ENCODE results near the gene JPH2.
"Not testable (repeated sequence)": the region's sequence is repeated elsewhere in the genome, so short reads cannot be mapped to it uniquely, and the experiment has no call there.

The JPH2 gene

DNA sequence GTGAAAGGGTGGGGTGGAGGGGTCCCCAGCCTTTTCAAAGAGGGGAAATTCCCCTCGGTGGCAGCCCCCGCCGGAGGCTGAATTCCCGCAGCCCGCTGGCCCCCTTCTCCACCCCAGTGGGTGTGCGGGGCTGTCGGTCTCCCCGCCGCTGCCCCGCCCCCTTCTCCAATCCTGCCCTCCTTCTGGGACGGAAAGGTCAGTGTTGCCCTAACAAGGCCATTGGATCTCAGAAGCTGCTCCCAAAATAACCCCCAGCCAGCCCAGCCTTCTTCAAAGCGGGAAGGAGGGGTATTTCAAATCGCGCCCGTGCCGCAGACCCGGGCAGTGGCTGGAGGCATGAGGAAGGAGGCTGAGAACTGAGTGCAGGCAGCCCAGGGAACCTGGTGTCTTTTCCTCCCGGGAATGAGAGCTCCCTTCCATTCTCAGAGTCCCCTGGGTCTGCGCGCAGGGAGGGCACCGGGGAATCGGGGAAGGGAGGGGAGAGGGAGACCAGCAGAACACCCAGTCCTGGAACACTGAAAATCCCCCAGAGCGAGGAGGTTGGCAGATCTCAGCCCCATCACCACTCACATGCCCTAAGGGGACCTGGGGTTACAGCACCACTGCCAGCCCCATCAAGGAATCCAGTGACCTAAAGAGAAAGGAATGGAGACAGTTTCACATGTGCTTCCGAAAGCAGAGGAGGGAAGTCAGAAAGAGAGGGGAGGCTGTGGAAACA lies at the start of gene JPH2:
TSS of gene JPH2 (minus strand) at position 135 of the 718 bp plus-strand sequence. CDS start 483 bp downstream, outside the sequence.
- no CpG with 5 or more reads among the region's 24 CpGs for WGBS (ENCODE audit: insufficient coverage, insufficient read length)
- Histone ChIP-seq H3K36me3 (ENCODE audit: control insufficient read depth, insufficient read depth, low read length) (no peaks in the 10 kb centered on the region; the same call in 1 of the 2 replicates), H3K27me3 (ENCODE audit: control insufficient read depth, insufficient read depth, low read length) (no peaks in the 10 kb centered on the region), H3K4me3 (ENCODE audit: low read length) (peak within 1 kb of the TSS; percentile 40; the same call in 1 of the 2 replicates), H3K9me3 (ENCODE audit: control insufficient read depth, insufficient read depth, low read length) (no peaks in the 10 kb centered on the region), H3K4me1 (ENCODE audit: control insufficient read depth, insufficient read depth, low read length) (peaks cover 7% of the 10 kb centered on the region), H3K27ac (ENCODE audit: low read length) (no peak within 1 kb of the TSS)
- DNase-seq (ENCODE audit: low read depth, low spot score): no peak

DNA sequence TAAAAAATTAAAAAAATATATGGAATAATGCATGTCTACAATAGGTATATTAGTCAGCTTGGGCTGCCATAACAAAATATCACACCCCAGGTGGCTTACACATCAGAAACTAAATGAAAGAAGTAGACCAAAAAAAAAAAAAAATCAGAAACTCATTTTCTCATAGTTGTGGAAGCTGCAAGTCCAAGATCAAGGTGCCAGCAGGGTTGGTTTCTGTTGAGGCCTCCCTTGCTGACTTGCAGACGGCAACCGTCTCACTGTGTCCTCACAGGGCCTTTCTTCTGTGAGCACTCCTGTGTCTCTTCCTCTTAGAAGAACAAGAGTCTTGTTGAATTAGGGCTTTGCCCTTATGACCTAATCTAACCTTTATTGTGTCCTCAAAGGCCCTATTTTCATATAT lies 48.7 kb upstream of the JPH2 start:
- H3K9me3 ChIP-seq (ENCODE audit: control insufficient read depth, insufficient read depth, low read length): no peaks in the 10 kb centered on the region
- no peak overlapping the region for H3K27ac ChIP-seq (ENCODE audit: low read length)
- WGBS (ENCODE audit: insufficient coverage, insufficient read length): no CpG with 5 or more reads among the region's 2 CpGs

DNA sequence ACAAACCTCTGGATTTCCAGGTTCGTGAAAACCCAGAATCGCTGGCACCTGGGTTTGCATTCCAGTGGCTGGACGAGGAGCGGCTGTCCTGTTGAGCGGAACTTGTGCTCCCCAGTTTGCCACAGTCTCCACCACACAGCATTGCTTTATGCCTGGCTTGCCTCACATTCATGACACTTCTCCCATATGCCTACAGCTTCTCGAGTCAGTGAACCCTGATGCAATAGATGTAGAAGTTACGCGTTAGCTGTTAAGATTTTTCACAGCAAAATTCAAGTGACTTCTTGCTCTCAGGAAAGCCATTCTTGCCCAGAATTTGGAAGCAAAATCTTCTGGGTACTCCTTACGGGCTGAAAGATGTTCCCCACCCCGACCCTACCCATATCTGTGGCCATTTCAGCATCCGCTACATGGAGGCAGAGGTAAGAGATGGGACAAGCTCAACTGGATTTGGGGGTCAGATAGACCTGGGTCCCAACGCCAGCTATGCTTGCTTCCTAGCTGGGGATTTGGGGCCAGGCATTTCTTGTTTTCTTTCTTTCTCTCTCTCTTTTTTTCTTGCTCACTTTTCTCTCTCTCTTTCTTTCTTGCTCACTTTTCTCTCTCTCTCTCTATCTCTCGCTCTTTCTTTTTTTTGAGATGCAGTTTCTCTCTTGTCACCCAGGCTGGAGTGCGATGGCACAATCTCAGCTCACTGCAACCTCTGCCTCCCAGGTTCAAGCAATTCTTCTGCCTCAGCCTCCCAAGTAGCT lies 47.8 kb upstream of the JPH2 start:
- no peak overlapping the region for H3K4me3 ChIP-seq (ENCODE audit: low read length)
- no peaks in the 10 kb centered on the region for H3K27me3 ChIP-seq (ENCODE audit: control insufficient read depth, insufficient read depth, low read length)
- 0 out of 2 replicates have a peak, but pooled peaks cover 2% of the 10 kb centered on the region for H3K4me1 ChIP-seq (ENCODE audit: control insufficient read depth, insufficient read depth, low read length)
- H3K36me3 ChIP-seq (ENCODE audit: control insufficient read depth, insufficient read depth, low read length): no peaks in the 10 kb centered on the region
- H3K27ac ChIP-seq (ENCODE audit: low read length): no peak overlapping the region
- H3K9me3 ChIP-seq (ENCODE audit: control insufficient read depth, insufficient read depth, low read length): no peaks in the 10 kb centered on the region
- DNase-seq (ENCODE audit: low read depth, low spot score): no peak
- WGBS (ENCODE audit: insufficient coverage, insufficient read length): no CpG with 5 or more reads among the region's 14 CpGs

More for the DNA sequence above, 48.7 kb upstream of the JPH2 start:
- Histone ChIP-seq H3K4me3 (ENCODE audit: low read length) (no peak overlapping the region), H3K27me3 (ENCODE audit: control insufficient read depth, insufficient read depth, low read length) (no peaks in the 10 kb centered on the region), H3K4me1 (ENCODE audit: control insufficient read depth, insufficient read depth, low read length) (0 out of 2 replicates have a peak, but pooled peaks cover 2% of the 10 kb centered on the region), H3K36me3 (ENCODE audit: control insufficient read depth, insufficient read depth, low read length) (no peaks in the 10 kb centered on the region)
- no peak for DNase-seq (ENCODE audit: low read depth, low spot score)

DNA sequence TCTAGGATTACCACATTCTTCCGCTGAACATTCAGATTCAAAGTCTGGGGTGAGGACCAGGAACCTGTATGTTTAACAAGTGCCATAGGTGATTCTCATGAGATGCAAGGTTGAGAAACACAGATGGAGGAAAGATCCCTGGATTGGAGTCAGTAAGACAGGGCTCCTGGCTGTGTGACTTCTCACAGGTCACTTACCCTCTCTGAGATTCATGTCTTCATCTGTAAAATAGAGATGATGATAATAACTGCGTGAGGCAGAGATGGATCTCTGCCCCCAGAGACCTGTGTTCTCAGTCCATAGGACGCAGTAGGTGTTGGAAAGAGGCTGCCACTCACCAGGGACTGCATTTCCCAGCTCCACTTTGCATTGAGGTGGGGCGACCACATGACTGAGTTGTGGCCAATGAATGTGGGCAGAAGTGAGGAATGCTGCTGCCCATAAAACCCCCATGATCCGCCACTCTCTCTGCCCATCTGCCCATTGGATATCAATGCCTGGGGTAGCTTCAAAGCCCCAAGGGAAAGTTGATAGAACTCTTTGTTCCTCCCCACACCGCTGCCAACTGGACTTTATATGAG lies 46.5 kb upstream of the JPH2 start:
- Histone ChIP-seq H3K4me1 (ENCODE audit: control insufficient read depth, insufficient read depth, low read length) (0 out of 2 replicates have a peak, but pooled peaks cover 2% of the 10 kb centered on the region), H3K27ac (ENCODE audit: low read length) (no peak overlapping the region), H3K9me3 (ENCODE audit: control insufficient read depth, insufficient read depth, low read length) (no peaks in the 10 kb centered on the region), H3K4me3 (ENCODE audit: low read length) (no peak overlapping the region), H3K36me3 (ENCODE audit: control insufficient read depth, insufficient read depth, low read length) (no peaks in the 10 kb centered on the region), H3K27me3 (ENCODE audit: control insufficient read depth, insufficient read depth, low read length) (no peaks in the 10 kb centered on the region)
- DNase-seq (ENCODE audit: low read depth, low spot score): no peak
- no CpG with 5 or more reads among the region's 6 CpGs for WGBS (ENCODE audit: insufficient coverage, insufficient read length)

DNA sequence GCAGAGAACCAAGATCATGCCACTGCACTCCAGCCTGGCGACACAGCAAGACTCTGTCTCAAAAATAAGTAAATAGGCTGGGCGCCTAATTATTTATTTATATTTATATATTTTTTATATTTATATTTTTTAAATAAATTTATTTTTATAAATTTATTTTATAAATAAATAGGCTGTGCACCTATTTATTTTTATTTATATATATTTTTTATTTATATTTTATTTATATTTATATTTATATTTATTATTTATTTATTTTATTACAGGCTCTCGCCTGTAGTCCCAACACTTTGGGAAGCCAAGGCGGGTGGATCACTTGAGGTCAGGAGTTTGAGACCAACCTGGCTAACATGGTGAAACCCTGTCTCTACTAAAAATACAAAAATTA lies 45.5 kb upstream of the JPH2 start:
- not testable (repeated sequence) for DNase-seq (ENCODE audit: low read depth, low spot score); H3K36me3 ChIP-seq (ENCODE audit: control insufficient read depth, insufficient read depth, low read length); H3K27ac ChIP-seq (ENCODE audit: low read length); H3K4me1 ChIP-seq (ENCODE audit: control insufficient read depth, insufficient read depth, low read length); H3K4me3 ChIP-seq (ENCODE audit: low read length); H3K9me3 ChIP-seq (ENCODE audit: control insufficient read depth, insufficient read depth, low read length); H3K27me3 ChIP-seq (ENCODE audit: control insufficient read depth, insufficient read depth, low read length)
- WGBS (ENCODE audit: insufficient coverage, insufficient read length): no CpG with 5 or more reads among the region's 4 CpGs

DNA sequence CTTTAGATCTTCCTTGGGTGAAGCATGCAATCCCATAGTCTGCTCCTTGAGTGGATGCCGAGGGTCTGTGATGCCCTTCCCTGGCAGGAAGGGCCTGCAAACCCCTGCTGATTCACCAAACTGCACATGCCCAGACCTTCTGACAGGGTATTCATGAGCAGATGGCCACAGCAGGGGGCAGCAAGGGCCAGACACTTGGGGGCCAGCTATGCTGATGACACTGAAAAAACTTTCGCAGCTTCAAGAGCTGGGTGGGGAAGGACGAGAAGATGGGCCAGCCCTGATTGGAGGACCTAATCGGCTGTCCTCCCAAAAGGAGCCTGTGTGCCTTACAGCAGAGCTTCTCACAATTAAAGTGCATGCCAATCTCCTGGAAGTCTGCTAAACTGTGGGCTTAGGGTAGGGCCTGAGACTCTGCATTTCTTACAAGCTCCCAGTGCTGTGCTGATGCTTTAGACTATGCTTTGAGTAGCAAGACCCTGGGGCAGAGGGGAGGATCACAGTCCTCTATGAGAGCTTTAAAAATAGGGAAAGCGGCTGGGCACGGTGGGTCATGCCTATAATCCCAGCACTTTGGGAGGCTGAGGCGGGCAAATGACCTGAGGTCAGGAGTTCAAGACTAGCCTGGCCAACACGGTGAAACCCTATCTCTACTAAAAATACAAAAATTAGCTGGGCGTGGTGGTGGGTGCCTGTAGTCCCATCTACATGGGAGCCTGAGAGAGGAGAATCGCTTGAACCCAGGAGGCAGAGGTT lies 44.9 kb upstream of the JPH2 start:
- 0 out of 2 replicates have a peak, but pooled peaks cover 2% of the 10 kb centered on the region for H3K4me1 ChIP-seq (ENCODE audit: control insufficient read depth, insufficient read depth, low read length)
- WGBS (ENCODE audit: insufficient coverage, insufficient read length): no CpG with 5 or more reads among the region's 10 CpGs
- no peak overlapping the region for H3K4me3 ChIP-seq (ENCODE audit: low read length)
- no peak for DNase-seq (ENCODE audit: low read depth, low spot score)
- no peak overlapping the region for H3K27ac ChIP-seq (ENCODE audit: low read length)
- no peaks in the 10 kb centered on the region for H3K9me3 ChIP-seq (ENCODE audit: control insufficient read depth, insufficient read depth, low read length)
- H3K27me3 ChIP-seq (ENCODE audit: control insufficient read depth, insufficient read depth, low read length): no peaks in the 10 kb centered on the region
- no peaks in the 10 kb centered on the region for H3K36me3 ChIP-seq (ENCODE audit: control insufficient read depth, insufficient read depth, low read length)

DNA sequence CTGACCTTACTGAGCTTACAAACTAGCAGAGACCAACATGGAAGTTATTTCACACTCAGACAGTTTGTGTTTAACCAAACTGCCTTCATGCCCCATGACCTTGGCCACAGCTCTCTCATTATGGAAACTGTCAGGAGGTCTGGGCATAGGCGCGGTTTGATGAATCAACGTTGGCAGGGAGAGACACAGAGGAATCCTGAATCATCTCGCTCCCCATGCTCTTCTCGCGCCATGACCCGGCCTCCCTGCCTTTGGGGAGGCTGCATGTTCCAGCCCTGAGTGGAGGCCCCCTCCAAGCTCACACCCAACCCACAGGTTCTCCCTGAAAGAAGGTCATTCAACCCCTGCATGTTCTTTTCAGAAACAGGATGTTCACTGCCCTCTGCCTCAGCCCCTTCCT lies 44.2 kb upstream of the JPH2 start:
- no peaks in the 10 kb centered on the region for H3K27me3 ChIP-seq (ENCODE audit: control insufficient read depth, insufficient read depth, low read length)
- H3K4me3 ChIP-seq (ENCODE audit: low read length): no peak overlapping the region
- WGBS (ENCODE audit: insufficient coverage, insufficient read length): no CpG with 5 or more reads among the region's 7 CpGs

DNA sequence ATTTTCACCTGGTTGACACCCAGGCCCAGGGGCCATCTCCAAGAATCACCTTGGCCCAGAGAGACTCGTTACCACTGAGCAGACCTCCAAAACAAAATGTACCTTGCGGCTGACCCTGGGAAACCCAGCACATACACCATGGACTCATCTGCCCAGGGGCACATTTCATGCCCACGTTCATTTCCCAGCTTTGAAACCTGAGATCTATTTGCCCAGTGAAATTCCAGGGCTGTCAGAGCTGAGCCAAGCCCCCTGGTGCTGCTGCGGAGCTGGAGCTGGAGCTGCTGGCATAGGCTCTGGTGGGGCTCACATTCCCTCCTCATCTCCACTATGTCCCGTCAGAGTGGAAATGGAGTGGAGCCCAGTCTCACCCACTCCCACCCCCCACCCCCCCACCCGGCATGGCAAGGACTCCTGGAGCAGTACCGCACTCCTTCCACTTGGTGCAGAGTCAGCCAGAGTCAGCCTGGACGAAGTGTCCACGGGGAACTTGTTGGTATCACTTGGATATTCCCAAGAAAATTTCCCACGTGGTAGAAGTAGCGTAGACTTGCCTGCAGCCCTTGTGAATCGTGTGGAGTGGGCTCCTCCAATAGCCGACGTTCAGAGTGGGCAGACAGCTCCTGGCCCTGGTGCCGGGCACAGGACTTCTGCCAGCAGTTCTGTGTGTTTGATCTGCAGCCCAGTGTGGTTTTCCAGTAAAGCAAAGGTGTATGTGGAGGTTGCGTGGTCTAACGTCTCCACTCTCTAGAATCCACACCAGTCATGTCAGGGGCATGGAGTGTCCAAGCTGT lies 41.7 kb upstream of the JPH2 start:
- H3K4me1 ChIP-seq (ENCODE audit: control insufficient read depth, insufficient read depth, low read length): 0 out of 2 replicates have a peak, but pooled peaks cover 2% of the 10 kb centered on the region
- no peak overlapping the region for H3K4me3 ChIP-seq (ENCODE audit: low read length)
- H3K27ac ChIP-seq (ENCODE audit: low read length): no peak overlapping the region
- no peaks in the 10 kb centered on the region for H3K27me3 ChIP-seq (ENCODE audit: control insufficient read depth, insufficient read depth, low read length)
- no peaks in the 10 kb centered on the region for H3K9me3 ChIP-seq (ENCODE audit: control insufficient read depth, insufficient read depth, low read length)
- H3K36me3 ChIP-seq (ENCODE audit: control insufficient read depth, insufficient read depth, low read length): no peaks in the 10 kb centered on the region
- WGBS (ENCODE audit: insufficient coverage, insufficient read length): no CpG with 5 or more reads among the region's 17 CpGs
- DNase-seq (ENCODE audit: low read depth, low spot score): no peak

More for the DNA sequence above, 44.2 kb upstream of the JPH2 start:
- Histone ChIP-seq H3K4me1 (ENCODE audit: control insufficient read depth, insufficient read depth, low read length) (0 out of 2 replicates have a peak, but pooled peaks cover 2% of the 10 kb centered on the region), H3K36me3 (ENCODE audit: control insufficient read depth, insufficient read depth, low read length) (no peaks in the 10 kb centered on the region), H3K27ac (ENCODE audit: low read length) (no peak overlapping the region), H3K9me3 (ENCODE audit: control insufficient read depth, insufficient read depth, low read length) (no peaks in the 10 kb centered on the region)
- DNase-seq (ENCODE audit: low read depth, low spot score): no peak

DNA sequence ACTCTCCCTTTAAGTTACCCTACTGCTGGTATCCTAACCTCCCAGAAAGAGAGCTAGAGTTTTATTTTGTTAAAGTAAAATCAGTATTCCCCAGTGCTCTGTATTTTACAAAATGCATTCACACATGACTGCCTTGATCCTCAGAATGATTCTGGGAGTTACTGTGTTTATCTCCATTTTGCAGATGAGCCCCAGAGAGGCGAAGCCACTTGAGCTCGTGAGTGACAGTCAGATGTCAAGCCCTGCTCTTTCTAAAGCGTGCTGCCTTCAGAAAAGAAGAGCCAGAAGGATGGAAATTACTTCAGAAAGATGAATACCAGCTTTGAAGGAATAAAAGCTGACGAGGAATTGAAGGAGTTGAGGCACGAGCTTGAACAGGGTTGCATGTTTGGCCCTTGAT lies 37.6 kb upstream of the JPH2 start:
- H3K36me3 ChIP-seq (ENCODE audit: control insufficient read depth, insufficient read depth, low read length): no peaks in the 10 kb centered on the region
- no CpG with 5 or more reads among the region's 5 CpGs for WGBS (ENCODE audit: insufficient coverage, insufficient read length)
- no peaks in the 10 kb centered on the region for H3K27me3 ChIP-seq (ENCODE audit: control insufficient read depth, insufficient read depth, low read length)
- no peaks in the 10 kb centered on the region for H3K9me3 ChIP-seq (ENCODE audit: control insufficient read depth, insufficient read depth, low read length)
- no peak overlapping the region for H3K27ac ChIP-seq (ENCODE audit: low read length)
- H3K4me3 ChIP-seq (ENCODE audit: low read length): no peak overlapping the region
- DNase-seq (ENCODE audit: low read depth, low spot score): no peak
- H3K4me1 ChIP-seq (ENCODE audit: control insufficient read depth, insufficient read depth, low read length): no peaks in the 10 kb centered on the region
